ENCODE results near the gene FOXC1. TPM values are rescaled to one million over a fixed set of nuclear protein-coding genes. Genes with fewer than 3 reads are reported as not detected.

FOXC1 gene
- total RNA-seq, 1 experiment from 2014 or later = not detected

DNA sequence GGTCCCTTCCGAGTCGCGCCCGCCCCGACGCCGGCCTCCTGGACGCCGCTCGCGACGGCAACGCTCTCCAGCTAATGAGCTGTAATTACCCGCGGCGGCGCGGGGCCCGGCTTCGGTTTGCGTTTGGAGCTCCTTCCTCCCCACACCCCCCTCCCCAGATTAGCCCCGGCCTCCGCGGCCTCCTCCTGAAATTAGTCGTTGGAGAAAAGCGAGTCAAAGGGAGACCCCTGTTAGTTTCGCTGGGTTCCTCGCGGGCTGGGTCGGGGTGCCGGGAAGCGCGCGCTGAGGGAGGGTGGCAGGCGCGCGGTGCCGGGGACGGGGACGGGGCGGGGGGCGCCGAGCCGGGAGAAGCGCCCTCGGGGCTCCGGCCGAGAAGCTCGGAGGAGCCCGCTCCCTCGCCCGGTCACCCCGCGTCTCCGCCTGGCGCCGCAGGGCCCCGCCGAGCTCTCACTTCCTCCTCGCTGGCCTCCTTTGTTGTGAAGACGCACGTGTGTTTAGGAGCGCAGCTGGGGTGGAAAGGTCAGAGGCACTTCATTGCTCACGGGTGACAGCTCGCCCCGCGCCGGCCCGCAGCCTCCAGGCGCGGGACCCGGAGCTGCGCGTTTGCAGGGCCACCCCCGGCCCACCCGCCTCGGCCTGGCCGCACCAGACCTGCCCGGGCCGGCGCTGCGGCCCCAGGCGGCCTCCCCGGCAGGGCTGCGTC lies 4.9 kb downstream of the FOXC1 start:
- H3K4ac ChIP-seq (ENCODE audit: low read depth, low read length) = no peak overlapping the region
- H3K9ac ChIP-seq (ENCODE audit: extremely low read depth, insufficient read length, low read length) = no peak overlapping the region
- H2BK12ac ChIP-seq (ENCODE audit: insufficient read length, low read depth, low read length) = no peak overlapping the region
- no peak overlapping the region for H2AFZ ChIP-seq (ENCODE audit: low read length)
- no CpG with 5 or more reads among the region's 85 CpGs for WGBS (ENCODE audit: extremely low coverage, insufficient read length, low lambda C conversion rate)
- Mint-ChIP-seq H3K27ac (no peak overlapping the region), H3K4me1 (peaks cover 5 to 28% of the 10 kb centered on the region in 2 experiments; a peak in 3 of 4 replicates), H3K9me3 (peaks cover 0 to 4% of the 10 kb centered on the region in 2 experiments; a peak in 3 of 5 replicates), H3K27me3 (ENCODE audit: low read depth) (peaks cover 89% of the 10 kb centered on the region), H3K36me3 (ENCODE audit: insufficient read depth in 1 of 3, low read depth in 3 of 3) (no peaks in the 10 kb centered on the region), H3K4me3 (no peak overlapping the region; a peak in 2 of 5 replicates)
- no peak overlapping the region for H2AK5ac ChIP-seq (ENCODE audit: insufficient read length, low read length)
- H3K27ac ChIP-seq (ENCODE audit: insufficient read length, low read depth, low read length) = no peak overlapping the region
- H3K18ac ChIP-seq (ENCODE audit: insufficient read length, low read depth, low read length) = no peak overlapping the region
- no peaks in the 10 kb centered on the region for H3K79me2 ChIP-seq (ENCODE audit: insufficient read depth, low read length)
- H3K14ac ChIP-seq (ENCODE audit: insufficient read depth, low read length) = no peak overlapping the region
- H2BK120ac ChIP-seq (ENCODE audit: low read depth, low read length, poor library complexity, severe bottlenecking) = no peak overlapping the region
- H3K23me2 ChIP-seq (ENCODE audit: insufficient read length, low read depth, low read length, poor library complexity, severe bottlenecking) = peaks cover 4% of the 10 kb centered on the region
- no peaks in the 10 kb centered on the region for H3K9me3 ChIP-seq (ENCODE audit: control insufficient read depth, low read depth, low read length)
- H2BK15ac ChIP-seq (ENCODE audit: low read depth, low read length) = no peak overlapping the region
- H4K5ac ChIP-seq (ENCODE audit: insufficient read length, low read depth, low read length) = no peak overlapping the region
- H3K4me2 ChIP-seq (ENCODE audit: insufficient read depth, insufficient read length, low read length) = peak overlapping the region; percentile 19
- no peak overlapping the region for H2BK5ac ChIP-seq (ENCODE audit: insufficient read length, low read length)
- H3T11ph ChIP-seq (ENCODE audit: low read length) = no peak overlapping the region
- no peak overlapping the region for H3K23ac ChIP-seq (ENCODE audit: insufficient read length, low read depth, low read length)
- no peak overlapping the region for H2BK20ac ChIP-seq (ENCODE audit: low read depth, low read length, poor library complexity, severe bottlenecking)
- no peaks in the 10 kb centered on the region for H4K20me1 ChIP-seq (ENCODE audit: control insufficient read depth, insufficient read depth, insufficient read length)
- TF ChIP-seq, protein P1, sequence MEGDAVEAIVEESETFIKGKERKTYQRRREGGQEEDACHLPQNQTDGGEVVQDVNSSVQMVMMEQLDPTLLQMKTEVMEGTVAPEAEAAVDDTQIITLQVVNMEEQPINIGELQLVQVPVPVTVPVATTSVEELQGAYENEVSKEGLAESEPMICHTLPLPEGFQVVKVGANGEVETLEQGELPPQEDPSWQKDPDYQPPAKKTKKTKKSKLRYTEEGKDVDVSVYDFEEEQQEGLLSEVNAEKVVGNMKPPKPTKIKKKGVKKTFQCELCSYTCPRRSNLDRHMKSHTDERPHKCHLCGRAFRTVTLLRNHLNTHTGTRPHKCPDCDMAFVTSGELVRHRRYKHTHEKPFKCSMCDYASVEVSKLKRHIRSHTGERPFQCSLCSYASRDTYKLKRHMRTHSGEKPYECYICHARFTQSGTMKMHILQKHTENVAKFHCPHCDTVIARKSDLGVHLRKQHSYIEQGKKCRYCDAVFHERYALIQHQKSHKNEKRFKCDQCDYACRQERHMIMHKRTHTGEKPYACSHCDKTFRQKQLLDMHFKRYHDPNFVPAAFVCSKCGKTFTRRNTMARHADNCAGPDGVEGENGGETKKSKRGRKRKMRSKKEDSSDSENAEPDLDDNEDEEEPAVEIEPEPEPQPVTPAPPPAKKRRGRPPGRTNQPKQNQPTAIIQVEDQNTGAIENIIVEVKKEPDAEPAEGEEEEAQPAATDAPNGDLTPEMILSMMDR (conservative IDR thresholded peaks at IDR 0.05) = no peak
- no peaks in the 10 kb centered on the region for H3K79me1 ChIP-seq (ENCODE audit: insufficient read depth, low read depth, low read length, poor library complexity, severe bottlenecking)
- H4K8ac ChIP-seq (replicated peaks; ENCODE audit: insufficient read length, low read depth, low read length) = no peak overlapping the region
- H4K91ac ChIP-seq (ENCODE audit: insufficient read length, low read depth, low read length) = no peak overlapping the region
- H3K56ac ChIP-seq (ENCODE audit: insufficient read length, low read depth, low read length) = no peak overlapping the region
- DNase-seq = peak; percentile 65
- peaks cover 80% of the 10 kb centered on the region for H3K27me3 ChIP-seq (ENCODE audit: insufficient read depth, low read length)
- no peaks in the 10 kb centered on the region; the same call in 1 of the 2 replicates for H3K4me1 ChIP-seq (ENCODE audit: insufficient read depth, low read length)

All from H9 (cell line).